KMS-11 (cell line): ENCODE results near the gene DPH6.

ENCODE experiments used
- H2AFZ ChIP-seq: fragments of 200-600 bp; sonication (generic); 2 replicates; pipeline ENCODE4 v1.6.1; 2016; ENCODE audit warnings: antibody characterized with exemption, mixed run types, low read depth
- H3K27ac ChIP-seq: fragments of 200-600 bp; sonication (generic); 2 replicates; pipeline ENCODE4 v1.6.1; 2016; ENCODE audit warnings: mild to moderate bottlenecking, mixed run types
- H3K27me3 ChIP-seq: fragments of 200-600 bp; sonication (generic); 2 replicates; pipeline ENCODE4 v1.6.1; 2017; ENCODE audit warnings: mild to moderate bottlenecking, low read depth, mixed run types, moderate library complexity; ENCODE audit not compliant: insufficient read depth
- H3K36me3 ChIP-seq: fragments of 200-600 bp; sonication (generic); 2 replicates; pipeline ENCODE4 v1.6.1; 2017; ENCODE audit warnings: mild to moderate bottlenecking, mixed run types; ENCODE audit not compliant: insufficient read depth
- H3K4me1 ChIP-seq: fragments of 200-600 bp; sonication (generic); 2 replicates; pipeline ENCODE4 v1.6.1; 2016; ENCODE audit warnings: mild to moderate bottlenecking, low read depth, mixed run types; ENCODE audit not compliant: poor library complexity, severe bottlenecking
- H3K4me2 ChIP-seq: fragments of 200-600 bp; sonication (generic); 2 replicates; pipeline ENCODE4 v1.7.0; 2016; ENCODE audit warnings: mild to moderate bottlenecking, mixed run types
- H3K4me3 ChIP-seq: fragments of 200-600 bp; sonication (generic); IDR thresholded peaks from 2 replicates; pipeline ENCODE4 v1.6.1; 2017; ENCODE audit warnings: low read depth, low read length, mixed read lengths; ENCODE audit not compliant: insufficient read depth
- H3K79me2 ChIP-seq: fragments of 200-600 bp; sonication (generic); 2 replicates; pipeline ENCODE4 v1.6.1; 2016; ENCODE audit warnings: low read depth, mixed run types; ENCODE audit not compliant: insufficient read depth
- H3K9ac ChIP-seq: fragments of 200-600 bp; sonication (generic); 2 replicates; pipeline ENCODE4 v1.6.1; 2016; ENCODE audit warnings: mild to moderate bottlenecking, mixed run types
- H4K20me1 ChIP-seq: fragments of 200-600 bp; sonication (generic); 2 replicates; pipeline ENCODE4 v1.6.1; 2016; ENCODE audit warnings: mild to moderate bottlenecking, mixed run types; ENCODE audit not compliant: insufficient read depth
- TF ChIP-seq, protein P1 (sequence below): fragments of 200-600 bp; sonication (generic); conservative IDR thresholded peaks from 2 replicates; pipeline ENCODE4 v1.6.1; 2017; ENCODE audit warnings: low read depth, mild to moderate bottlenecking, antibody characterized with exemption, low read length, moderate library complexity, mixed read lengths

Gene DPH6

DNA sequence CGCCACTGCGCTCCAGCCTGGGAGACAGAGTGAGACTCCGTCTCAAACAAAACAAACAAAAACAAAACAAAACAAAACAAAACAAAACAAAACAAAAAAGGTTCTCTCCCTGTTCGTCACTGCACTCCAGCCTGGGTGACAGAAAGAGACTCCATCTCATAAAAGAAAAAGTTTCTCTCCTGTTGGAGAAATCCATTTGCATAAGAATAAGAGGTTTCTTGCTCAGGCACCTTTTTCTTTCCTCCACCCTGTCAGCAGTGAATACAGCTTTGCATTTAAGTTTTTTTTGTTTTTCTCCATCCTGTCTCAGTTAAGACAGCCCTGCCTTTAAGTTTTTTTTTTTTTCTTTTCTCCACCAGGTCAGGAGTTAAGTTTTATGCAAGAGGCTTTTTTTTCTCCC is 109.5 kb downstream of the DPH6 start:
- H3K27ac ChIP-seq, result no peak overlapping the region
- no peaks in the 10 kb centered on the region for H4K20me1 ChIP-seq
- TF ChIP-seq, protein P1, sequence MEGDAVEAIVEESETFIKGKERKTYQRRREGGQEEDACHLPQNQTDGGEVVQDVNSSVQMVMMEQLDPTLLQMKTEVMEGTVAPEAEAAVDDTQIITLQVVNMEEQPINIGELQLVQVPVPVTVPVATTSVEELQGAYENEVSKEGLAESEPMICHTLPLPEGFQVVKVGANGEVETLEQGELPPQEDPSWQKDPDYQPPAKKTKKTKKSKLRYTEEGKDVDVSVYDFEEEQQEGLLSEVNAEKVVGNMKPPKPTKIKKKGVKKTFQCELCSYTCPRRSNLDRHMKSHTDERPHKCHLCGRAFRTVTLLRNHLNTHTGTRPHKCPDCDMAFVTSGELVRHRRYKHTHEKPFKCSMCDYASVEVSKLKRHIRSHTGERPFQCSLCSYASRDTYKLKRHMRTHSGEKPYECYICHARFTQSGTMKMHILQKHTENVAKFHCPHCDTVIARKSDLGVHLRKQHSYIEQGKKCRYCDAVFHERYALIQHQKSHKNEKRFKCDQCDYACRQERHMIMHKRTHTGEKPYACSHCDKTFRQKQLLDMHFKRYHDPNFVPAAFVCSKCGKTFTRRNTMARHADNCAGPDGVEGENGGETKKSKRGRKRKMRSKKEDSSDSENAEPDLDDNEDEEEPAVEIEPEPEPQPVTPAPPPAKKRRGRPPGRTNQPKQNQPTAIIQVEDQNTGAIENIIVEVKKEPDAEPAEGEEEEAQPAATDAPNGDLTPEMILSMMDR, result no peak
- H3K9ac ChIP-seq, result no peak overlapping the region
- H2AFZ ChIP-seq, result no peak overlapping the region
- H3K4me3 ChIP-seq, result no peak overlapping the region
- H3K36me3 ChIP-seq, result no peaks in the 10 kb centered on the region
- no peaks in the 10 kb centered on the region for H3K79me2 ChIP-seq
- H3K4me1 ChIP-seq, result no peaks in the 10 kb centered on the region
- H3K27me3 ChIP-seq, result no peaks in the 10 kb centered on the region
- no peak overlapping the region for H3K4me2 ChIP-seq

DNA sequence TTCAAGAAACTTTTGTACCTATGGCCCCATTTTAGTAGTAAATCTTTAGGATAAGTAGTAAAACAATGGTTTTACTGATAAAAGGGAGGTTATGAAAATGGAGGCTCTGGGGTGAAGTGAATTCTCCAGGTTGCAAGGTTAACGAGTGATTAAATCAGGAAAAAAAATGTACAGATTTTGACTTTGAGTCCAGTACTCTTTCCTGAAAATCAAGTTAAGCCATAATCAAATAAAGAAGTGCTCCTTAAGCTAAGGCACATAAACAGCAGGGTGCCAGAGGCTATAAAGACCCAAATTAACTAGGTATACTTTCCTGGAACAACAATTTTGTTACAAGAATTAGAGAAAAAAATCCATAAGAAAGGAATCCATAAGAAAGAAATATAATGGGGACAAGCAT is 114.7 kb downstream of the DPH6 start:
- no peaks in the 10 kb centered on the region for H3K79me2 ChIP-seq
- H3K27ac ChIP-seq, result no peak overlapping the region
- no peaks in the 10 kb centered on the region for H4K20me1 ChIP-seq
- H3K4me3 ChIP-seq, result no peak overlapping the region
- no peak overlapping the region for H3K9ac ChIP-seq
- H3K4me2 ChIP-seq, result no peak overlapping the region
- no peak overlapping the region for H2AFZ ChIP-seq
- no peaks in the 10 kb centered on the region for H3K36me3 ChIP-seq
- TF ChIP-seq, protein P1, result no peak
- H3K27me3 ChIP-seq, result no peaks in the 10 kb centered on the region
- no peaks in the 10 kb centered on the region for H3K4me1 ChIP-seq

DNA sequence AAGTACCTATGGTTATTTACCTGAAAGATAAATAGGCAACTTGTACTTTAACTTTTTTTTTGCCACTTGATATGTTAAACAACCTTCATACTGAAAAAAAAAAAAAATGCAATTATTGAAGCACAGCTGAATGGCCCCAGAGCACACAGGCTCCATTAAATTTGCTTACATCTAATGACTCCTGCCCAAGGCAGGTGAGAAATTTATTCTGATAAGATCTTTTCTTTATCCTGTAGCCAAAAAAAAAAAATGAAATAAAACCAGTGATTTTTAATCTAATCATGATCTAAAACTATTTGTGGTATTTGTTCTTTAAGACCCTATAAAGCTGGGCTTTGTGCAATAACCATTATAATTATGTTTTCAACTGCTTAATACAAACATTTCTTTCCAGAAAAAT is 115.7 kb downstream of the DPH6 start:
- Histone ChIP-seq H3K4me1 (no peaks in the 10 kb centered on the region), H2AFZ (no peak overlapping the region), H3K36me3 (no peaks in the 10 kb centered on the region), H3K4me2 (no peak overlapping the region), H3K9ac (no peak overlapping the region), H3K27ac (no peak overlapping the region), H3K27me3 (no peaks in the 10 kb centered on the region), H3K79me2 (no peaks in the 10 kb centered on the region), H3K4me3 (no peak overlapping the region), H4K20me1 (no peaks in the 10 kb centered on the region)
- TF ChIP-seq, protein P1, result no peak

DNA sequence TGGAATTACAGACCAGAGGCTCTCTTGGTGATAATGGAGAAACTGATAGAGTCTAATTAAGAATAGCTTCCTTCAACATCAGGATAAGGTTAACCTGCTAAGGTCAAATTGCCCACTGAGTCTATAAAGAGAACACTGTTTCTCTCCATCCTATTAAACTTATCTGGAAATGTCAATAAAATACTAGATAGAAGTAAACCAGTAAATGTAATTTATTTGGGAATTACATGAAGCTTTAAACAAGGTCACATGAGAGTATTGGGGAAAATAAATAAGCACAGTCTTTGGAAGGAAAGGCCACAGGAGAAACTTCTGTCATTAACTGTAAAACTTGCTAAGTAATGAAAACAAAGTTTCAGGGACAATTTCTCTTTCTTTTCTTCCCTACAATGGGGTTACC is 118.5 kb downstream of the DPH6 start:
- Histone ChIP-seq H3K4me1 (no peaks in the 10 kb centered on the region), H3K36me3 (no peaks in the 10 kb centered on the region), H3K27ac (no peak overlapping the region), H4K20me1 (no peaks in the 10 kb centered on the region), H3K4me2 (no peak overlapping the region), H3K4me3 (no peak overlapping the region), H3K79me2 (no peaks in the 10 kb centered on the region), H3K27me3 (no peaks in the 10 kb centered on the region), H3K9ac (no peak overlapping the region), H2AFZ (no peak overlapping the region)
- TF ChIP-seq, protein P1, result no peak

GRCh38 chr15:35427091-35427490 is 118.9 kb downstream of the DPH6 start:
- Histone ChIP-seq H3K27ac (no peak overlapping the region), H3K4me1 (no peaks in the 10 kb centered on the region), H3K27me3 (no peaks in the 10 kb centered on the region), H3K4me3 (no peak overlapping the region), H2AFZ (no peak overlapping the region), H3K9ac (no peak overlapping the region), H4K20me1 (no peaks in the 10 kb centered on the region), H3K36me3 (no peaks in the 10 kb centered on the region), H3K4me2 (no peak overlapping the region), H3K79me2 (no peaks in the 10 kb centered on the region)
- TF ChIP-seq, protein P1, result no peak
